GM12878 (cell line): ENCODE data around the gene GCK. TPM values are rescaled to one million over a fixed set of nuclear protein-coding genes. Genes with fewer than 3 reads are reported as not detected.
A peak's percentile ranks its signal among the peaks of the same experiment; 100 is the strongest.

Experiments used
- ASH2L ChIP-seq: fragments of 300-600, 200-600 bp; sonication (generic); IDR thresholded peaks from 2 replicates; pipeline ENCODE4 v1.6.1; 2017; ENCODE audit warnings: low read depth, mild to moderate bottlenecking, borderline replicate concordance
- BACH1 ChIP-seq: fragments of 450-650 bp; IDR thresholded peaks from 2 replicates; pipeline ENCODE4 v1.6.1; 2017; ENCODE audit warnings: mild to moderate bottlenecking, borderline replicate concordance
- BCL11A ChIP-seq: IDR thresholded peaks from 2 replicates; pipeline ENCODE4 v1.6.1; 2011; ENCODE audit warnings: low read depth, low read length
- BHLHE40 ChIP-seq, 2 experiments: fragments of 450-650 bp in 1 of 2; IDR thresholded peaks; 2 replicates each; pipeline ENCODE4 v1.6.1; 2011 to 2017; ENCODE audit warnings: low read depth in 2 of 2, borderline replicate concordance in 1 of 2, improper control_type of control experiment in 1 of 2, low read length in 1 of 2, mild to moderate bottlenecking in 1 of 2
- BMI1 ChIP-seq: fragments of 450-650 bp; IDR thresholded peaks from 2 replicates; pipeline ENCODE4 v1.6.1; 2016; ENCODE audit warnings: mild to moderate bottlenecking, moderate library complexity, borderline replicate concordance
- CBFB ChIP-seq: IDR thresholded peaks from 2 replicates; pipeline ENCODE4 v1.6.1; 2016; ENCODE audit warnings: antibody characterized with exemption, low read depth
- CBX3 ChIP-seq: fragments of 200-600 bp; sonication (generic); IDR thresholded peaks from 2 replicates; pipeline ENCODE4 v1.6.1; 2016; ENCODE audit warnings: low read depth, borderline replicate concordance
- CHD1 ChIP-seq: IDR thresholded peaks from 2 replicates; pipeline ENCODE4 v1.6.1; 2012; ENCODE audit warnings: low read depth, low read length, improper control_type of control experiment
- CREM ChIP-seq: IDR thresholded peaks from 2 replicates; pipeline ENCODE4 v1.6.1; 2014; ENCODE audit warnings: antibody characterized with exemption, low read depth
- DPF2 ChIP-seq: fragments of 450-650 bp; IDR thresholded peaks from 2 replicates; pipeline ENCODE4 v1.6.1; 2017; ENCODE audit warnings: mild to moderate bottlenecking
- EP300 ChIP-seq, 2 experiments: fragments of 150-350 bp in 1 of 2; IDR thresholded peaks; 2 replicates each; pipeline ENCODE4 v1.6.1; 2011 to 2012; ENCODE audit warnings: low read depth in 2 of 2, low read length in 2 of 2, borderline replicate concordance in 1 of 2, improper control_type of control experiment in 1 of 2, inconsistent platforms in 1 of 2; ENCODE audit not compliant: control insufficient read depth in 1 of 2
- IKZF2 ChIP-seq, 2 experiments: fragments of 450-650 bp; IDR thresholded peaks; 2 replicates each; pipeline ENCODE4 v1.6.1; 2017; ENCODE audit warnings: mild to moderate bottlenecking in 2 of 2, moderate library complexity in 2 of 2
- JUNB ChIP-seq: IDR thresholded peaks from 2 replicates; pipeline ENCODE4 v1.6.1; 2016; ENCODE audit warnings: antibody characterized with exemption, mild to moderate bottlenecking
- MEF2A ChIP-seq: IDR thresholded peaks from 2 replicates; pipeline ENCODE4 v1.6.1; 2011; ENCODE audit warnings: low read depth, mild to moderate bottlenecking, low read length, moderate library complexity; ENCODE audit not compliant: insufficient read depth
- MTA3 ChIP-seq: IDR thresholded peaks from 2 replicates; pipeline ENCODE4 v1.6.1; 2012; ENCODE audit warnings: low read length, inconsistent platforms, borderline replicate concordance
- MXI1 ChIP-seq: fragments of 150-350 bp; IDR thresholded peaks from 2 replicates; pipeline ENCODE4 v1.6.1; 2011; ENCODE audit warnings: low read depth, mild to moderate bottlenecking, inconsistent platforms, low read length, improper control_type of control experiment
- NFXL1 ChIP-seq: fragments of 450-650 bp; IDR thresholded peaks from 2 replicates; pipeline ENCODE4 v1.6.1; 2017; ENCODE audit warnings: antibody characterized with exemption, mild to moderate bottlenecking, borderline replicate concordance
- NFYB ChIP-seq: IDR thresholded peaks from 2 replicates; pipeline ENCODE4 v1.6.1; 2011; ENCODE audit warnings: low read depth, mild to moderate bottlenecking, low read length, improper control_type of control experiment, moderate library complexity; ENCODE audit not compliant: insufficient read depth
- PAX8 ChIP-seq: fragments of 450-650 bp; IDR thresholded peaks from 2 replicates; pipeline ENCODE4 v1.6.1; 2017; ENCODE audit warnings: mild to moderate bottlenecking, moderate library complexity
- RBBP5 ChIP-seq: fragments of 200-600 bp; sonication (generic); conservative IDR thresholded peaks from 2 replicates; pipeline ENCODE4 v1.6.1; 2016
- SMAD5 ChIP-seq: IDR thresholded peaks from 2 replicates; pipeline ENCODE4 v1.6.1; 2016; ENCODE audit warnings: antibody characterized with exemption, low read depth
- STAT3 ChIP-seq: IDR thresholded peaks from 2 replicates; pipeline ENCODE4 v1.6.1; 2011; ENCODE audit warnings: low read depth, low read length, improper control_type of control experiment
- TARDBP ChIP-seq: IDR thresholded peaks from 2 replicates; pipeline ENCODE4 v1.6.1; 2016; ENCODE audit warnings: borderline replicate concordance
- TCF7 ChIP-seq: IDR thresholded peaks from 2 replicates; pipeline ENCODE4 v1.6.1; 2014; ENCODE audit warnings: antibody characterized with exemption, borderline replicate concordance
- YBX1 ChIP-seq: fragments of 450-650 bp; IDR thresholded peaks from 2 replicates; pipeline ENCODE4 v1.6.1; 2016; ENCODE audit warnings: antibody characterized with exemption
- ZBED1 ChIP-seq: IDR thresholded peaks from 2 replicates; pipeline ENCODE4 v1.6.1; 2016; ENCODE audit warnings: borderline replicate concordance
- ZNF24 ChIP-seq: fragments of 450-650 bp; IDR thresholded peaks from 2 replicates; pipeline ENCODE4 v1.6.1; 2017; ENCODE audit warnings: antibody characterized with exemption, mild to moderate bottlenecking
- ZSCAN29 ChIP-seq: fragments of 450-650 bp; IDR thresholded peaks from 2 replicates; pipeline ENCODE4 v1.6.1; 2017; ENCODE audit warnings: mild to moderate bottlenecking, moderate library complexity
- ZZZ3 ChIP-seq: IDR thresholded peaks from 2 replicates; pipeline ENCODE4 v1.6.1; 2011; ENCODE audit warnings: low read depth; ENCODE audit not compliant: control insufficient read depth, insufficient read length
- polyA plus RNA-seq, 11 experiments: library from polyadenylated mRNA; depleted of rRNA in 4 of 11; unstranded in 6 of 11; stranded (reverse) in 5 of 11; fragments of >200 nt; fragmentation: Nextera tagmentation in 4 of 11; fragmentation: Illumina TruSeq in 1 of 11; extraction: Ambion mirVana in 4 of 11; extraction: Trizol in 1 of 11; gene quantifications; 1 replicate in 1 of 11; 2 replicates in 10 of 11; pipeline versions ENCODE4 v1.2.1 to v1.2.3, GENCODE V29; 2011 to 2016; ENCODE audit warnings: inconsistent platforms in 2 of 11, missing spikeins in 2 of 11, low read depth in 1 of 11
- total RNA-seq, 4 experiments: library from RNA; depleted of rRNA in 3 of 4; stranded (reverse); fragments of >200 nt in 3 of 4; fragmentation: Illumina TruSeq in 1 of 4; extraction: Trizol in 1 of 4; gene quantifications; 2 replicates each; pipeline versions ENCODE4 v1.2.1 to v1.2.3, GENCODE V29; 2013 to 2021
- TF ChIP-seq, protein P1 (sequence below): fragments of 450-650 bp; formaldehyde crosslinking; IDR thresholded peaks from 2 replicates; pipeline ENCODE4 v1.4.0; 2022; ENCODE audit warnings: mild to moderate bottlenecking, moderate library complexity

The GCK gene
- total and polyA plus RNA-seq, 10 of the 15 experiments (the other 5 are each of a cell fraction or from before 2014, with no cell fraction given) = 0.06 to 0.16 TPM; not detected in 8

DNA sequence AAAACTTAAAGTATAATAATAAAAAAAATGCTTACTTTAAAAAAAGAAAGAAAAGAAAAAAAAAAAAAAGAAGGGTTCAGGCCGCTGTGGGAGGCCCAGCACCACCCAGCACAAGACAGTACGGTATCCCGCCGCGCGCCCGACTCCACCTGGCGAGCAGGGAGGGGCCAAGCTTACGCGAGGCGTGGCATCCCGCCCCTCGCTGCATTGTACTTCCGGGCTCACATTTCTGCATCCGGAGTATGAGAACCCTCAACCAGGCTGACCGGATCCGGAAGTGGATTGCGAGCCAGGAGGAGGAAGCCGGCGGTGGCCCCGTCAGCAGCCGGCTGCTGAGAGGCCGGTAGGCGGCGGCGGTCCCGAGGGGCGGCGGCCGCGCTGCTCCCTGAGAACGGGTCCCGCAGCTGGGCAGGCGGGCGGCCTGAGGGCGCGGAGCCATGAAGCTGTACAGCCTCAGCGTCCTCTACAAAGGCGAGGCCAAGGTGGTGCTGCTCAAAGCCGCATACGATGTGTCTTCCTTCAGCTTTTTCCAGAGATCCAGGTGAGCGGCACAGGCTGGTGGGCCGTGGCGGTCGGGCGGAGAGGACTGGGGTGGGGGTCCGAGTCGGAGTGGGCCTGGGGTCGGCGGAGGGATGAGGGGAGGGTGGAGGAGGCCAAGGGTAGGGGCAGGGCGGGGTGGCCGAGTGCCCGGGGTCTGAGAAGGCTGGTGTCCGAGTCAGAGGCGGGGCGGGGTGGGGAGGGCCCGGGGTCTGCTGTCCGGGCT lies 11.6 kb upstream of the GCK start, which contains the start of gene YKT6 (continued):
- TF ChIP-seq NFYB (no peak), EP300 (IDR thresholded peaks at IDR 0.05; ENCODE audit: borderline replicate concordance in 1 of 2, control insufficient read depth in 1 of 2, low read depth in 2 of 2, low read length in 2 of 2) (no peak), PAX8 (no peak), ASH2L (no peak), JUNB (no peak), CBX3 (no peak), DPF2 (no peak), BACH1 (peak; percentile 75; the same call in 1 of the 2 replicates), STAT3 (no peak), CBFB (no peak), CHD1 (no peak), MEF2A (no peak), ZZZ3 (no peak), CREM (peak; percentile 73), NFXL1 (no peak), BMI1 (no peak), RBBP5 (no peak), ZNF24 (no peak), YBX1 (no peak), MTA3 (no peak), ZSCAN29 (no peak), IKZF2 (IDR thresholded peaks at IDR 0.05) (no peak), MXI1 (peak; percentile 68), TARDBP (0 out of 2 replicates have a peak, but pooled peaks have one; percentile 39), TCF7 (no peak), SMAD5 (peak; percentile 71; the same call in 1 of the 2 replicates), ZBED1 (no peak), BCL11A (no peak), BHLHE40 (IDR thresholded peaks at IDR 0.05; ENCODE audit: borderline replicate concordance in 1 of 2, low read depth in 2 of 2, low read length in 1 of 2) (peak; percentile 18 to 38; a peak in 1 of 4 replicates)
- TF ChIP-seq, protein P1, sequence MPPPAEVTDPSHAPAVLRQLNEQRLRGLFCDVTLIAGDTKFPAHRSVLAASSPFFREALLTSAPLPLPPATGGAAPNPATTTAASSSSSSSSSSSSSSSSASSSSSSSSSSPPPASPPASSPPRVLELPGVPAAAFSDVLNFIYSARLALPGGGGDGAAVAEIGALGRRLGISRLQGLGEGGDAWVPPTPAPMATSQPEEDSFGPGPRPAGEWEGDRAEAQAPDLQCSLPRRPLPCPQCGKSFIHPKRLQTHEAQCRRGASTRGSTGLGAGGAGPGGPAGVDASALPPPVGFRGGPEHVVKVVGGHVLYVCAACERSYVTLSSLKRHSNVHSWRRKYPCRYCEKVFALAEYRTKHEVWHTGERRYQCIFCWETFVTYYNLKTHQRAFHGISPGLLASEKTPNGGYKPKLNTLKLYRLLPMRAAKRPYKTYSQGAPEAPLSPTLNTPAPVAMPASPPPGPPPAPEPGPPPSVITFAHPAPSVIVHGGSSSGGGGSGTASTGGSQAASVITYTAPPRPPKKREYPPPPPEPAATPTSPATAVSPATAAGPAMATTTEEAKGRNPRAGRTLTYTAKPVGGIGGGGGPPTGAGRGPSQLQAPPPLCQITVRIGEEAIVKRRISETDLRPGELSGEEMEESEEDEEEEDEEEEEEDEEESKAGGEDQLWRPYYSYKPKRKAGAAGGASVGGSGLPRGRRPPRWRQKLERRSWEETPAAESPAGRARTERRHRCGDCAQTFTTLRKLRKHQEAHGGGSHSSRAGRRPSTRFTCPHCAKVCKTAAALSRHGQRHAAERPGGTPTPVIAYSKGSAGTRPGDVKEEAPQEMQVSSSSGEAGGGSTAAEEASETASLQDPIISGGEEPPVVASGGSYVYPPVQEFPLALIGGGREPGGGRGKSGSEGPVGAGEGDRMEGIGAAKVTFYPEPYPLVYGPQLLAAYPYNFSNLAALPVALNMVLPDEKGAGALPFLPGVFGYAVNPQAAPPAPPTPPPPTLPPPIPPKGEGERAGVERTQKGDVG (CRISPR knock-in tag) = no peak
